Endothelial cell of umbilical vein (primary cell): ENCODE data around the gene POU2AF1. TPM values are rescaled to one million over a fixed set of nuclear protein-coding genes. Genes with fewer than 3 reads are reported as not detected.
"Not testable (repeated sequence)": the region's sequence is repeated elsewhere in the genome, so short reads cannot be mapped to it uniquely, and the experiment has no call there.

ENCODE experiments used
- BruUV-seq: library from RNA; stranded (reverse); fragments of 400-500 nt; replicated peaks from 2 replicates; lab custom pipeline; 2021; lab: Mats Ljungman, UMichigan
- CTCF ChIA-PET: fragments of 300-600, 350-600 bp; sonication (Branson Sonifier 250); formaldehyde crosslinking; loops from one replicate; lab custom pipeline; 2021; ENCODE audit warnings: antibody characterized with exemption, inconsistent platforms; lab: Charles Lee
- POLR2A ChIA-PET: fragments of 300-600, 350-600 bp; sonication (Branson Sonifier 250); formaldehyde crosslinking; loops from one replicate; lab custom pipeline; 2021; ENCODE audit warnings: antibody characterized with exemption, inconsistent platforms; lab: Charles Lee
- DNase-seq: peaks from one replicate; pipeline ENCODE4 v3.0.0-alpha.2; 2011; ENCODE audit warnings: low read depth, low spot score
- FAIRE-seq: peaks from 2 replicates; lab custom pipeline; 2011; peaks lifted over from hg19 to GRCh38; lab: Jason Lieb, UNC
- H2AFZ ChIP-seq: 2 replicates; pipeline ENCODE4 v1.6.0; 2012; ENCODE audit warnings: low read depth, low read length, control low read depth, inconsistent platforms
- H3K27ac ChIP-seq: 2 replicates; pipeline ENCODE4 v1.5.1; 2011; ENCODE audit warnings: low read depth, mild to moderate bottlenecking, control low read depth, low read length, moderate library complexity; ENCODE audit not compliant: insufficient read depth
- H3K27me3 ChIP-seq, 2 experiments: 2 replicates each; pipeline versions ENCODE4 v1.6.0 to v1.6.1; 2011; ENCODE audit warnings: low read length in 2 of 2, mixed read lengths in 1 of 2; ENCODE audit not compliant: control insufficient read depth in 2 of 2, insufficient read depth in 2 of 2
- H3K36me3 ChIP-seq, 2 experiments: 2 replicates in 1 of 2; 3 replicates in 1 of 2; pipeline ENCODE4 v1.5.1; 2011; ENCODE audit warnings: low read length in 2 of 2, mild to moderate bottlenecking in 1 of 2, moderate library complexity in 1 of 2; ENCODE audit not compliant: control insufficient read depth in 2 of 2, insufficient read depth in 2 of 2; ENCODE audit errors: extremely low read depth in 1 of 2
- H3K4me1 ChIP-seq: 3 replicates; pipeline ENCODE4 v1.5.1; 2011; ENCODE audit warnings: mild to moderate bottlenecking, low read length; ENCODE audit not compliant: control insufficient read depth, insufficient read depth; ENCODE audit errors: extremely low read depth
- H3K4me2 ChIP-seq: 2 replicates; pipeline ENCODE4 v1.6.1; 2011; ENCODE audit warnings: low read length, control low read depth, mixed read lengths; ENCODE audit not compliant: insufficient read depth
- H3K4me3 ChIP-seq, 3 experiments: fragments of 200-600 bp in 1 of 3; sonication (generic), shearing (Covaris generic) in 1 of 3; replicated peaks in 1 of 3; 2 replicates each; pipeline ENCODE4 v1.5.1; 2011 to 2016; ENCODE audit warnings: control low read depth in 3 of 3, low read length in 3 of 3, mild to moderate bottlenecking in 2 of 3, inconsistent platforms in 1 of 3, low read depth in 1 of 3, moderate library complexity in 1 of 3; ENCODE audit not compliant: insufficient read depth in 1 of 3
- H3K79me2 ChIP-seq: 2 replicates; pipeline ENCODE4 v1.6.0; 2012; ENCODE audit warnings: low read length, inconsistent platforms; ENCODE audit not compliant: control insufficient read depth, insufficient read depth
- H3K9ac ChIP-seq: replicated peaks from 2 replicates; pipeline ENCODE3; 2011; ENCODE audit warnings: low read length, control low read depth; ENCODE audit not compliant: insufficient read depth; ENCODE audit errors: extremely low read depth
- H3K9me1 ChIP-seq: replicated peaks from 3 replicates; pipeline ENCODE4 v1.6.0; 2011; ENCODE audit warnings: mild to moderate bottlenecking, low read length; ENCODE audit not compliant: control insufficient read depth, insufficient read depth; ENCODE audit errors: extremely low read depth
- H3K9me3 ChIP-seq: replicated peaks from 2 replicates; pipeline ENCODE4 v1.5.1; 2012; ENCODE audit warnings: low read length, inconsistent platforms; ENCODE audit not compliant: control insufficient read depth, insufficient read depth
- H4K20me1 ChIP-seq: replicated peaks from 2 replicates; pipeline ENCODE3; 2011; ENCODE audit warnings: mild to moderate bottlenecking, low read length; ENCODE audit not compliant: control insufficient read depth, insufficient read depth; ENCODE audit errors: extremely low read depth
- CTCF ChIP-seq, 2 donors: IDR thresholded peaks; 1 replicate in 1 of 2; 2 replicates in 1 of 2; pipeline ENCODE4 v1.5.1; 2011; ENCODE audit warnings: low read length in 2 of 2, mild to moderate bottlenecking in 2 of 2, moderate library complexity in 2 of 2, control low read depth in 1 of 2, inconsistent platforms in 1 of 2, low read depth in 1 of 2; ENCODE audit not compliant: insufficient read depth in 1 of 2; ENCODE audit errors: extremely low read depth in 1 of 2
- dilution Hi-C: fragments of 300-500 bp; cut with MboI; formaldehyde crosslinking; loops from one replicate; pipeline ENCODE4 v1.15.0; 2019; ENCODE audit warnings: low sequenced_read_pairs; ENCODE audit not compliant: extremely low pct_ligation_motif_present
- intact Hi-C: fragments of 100-400 bp; cut with micrococcal nuclease; formaldehyde crosslinking; loops from one replicate; pipeline ENCODE4 v1.10.0; 2022
- polyA plus RNA-seq, 4 experiments: library from polyadenylated mRNA; depleted of rRNA in 3 of 4; stranded (reverse) in 3 of 4; unstranded in 1 of 4; fragments of >200 nt; gene quantifications; 2 replicates each; pipeline versions ENCODE4 v1.2.1 to v1.2.3, GENCODE V29; 2011 to 2012; ENCODE audit warnings: missing spikeins in 1 of 4
- total RNA-seq: library from RNA; stranded (reverse); gene quantifications from 2 replicates; pipeline ENCODE4 v1.2.3, GENCODE V29; 2021

POU2AF1 gene
- total and polyA plus RNA-seq, 2 donors (not counting 3 experiments of a cell fraction or from before 2014, with no cell fraction given): not detected

- no peaks in the 10 kb centered on the region for H3K36me3 ChIP-seq
- TF ChIP-seq CTCF (IDR thresholded peaks at IDR 0.05; ENCODE audit: extremely low read depth in 1 of 2, insufficient read depth in 1 of 2, low read depth in 1 of 2, low read length in 2 of 2): no peak
- no peaks in the 10 kb centered on the region for H3K4me1 ChIP-seq
- H3K27ac ChIP-seq: no peak overlapping the region
- H3K9me1 ChIP-seq: no peaks in the 10 kb centered on the region
- POLR2A ChIA-PET: no interaction called here
- no peak overlapping the region for H3K4me3 ChIP-seq
- no peaks in the 10 kb centered on the region for H3K79me2 ChIP-seq
- H3K9ac ChIP-seq: no peak overlapping the region
- no peak overlapping the region for H2AFZ ChIP-seq
- intact Hi-C loops: no loop called here
- BruUV-seq: no TSS peak
- CTCF ChIA-PET: interaction anchor here (1.4 kb wide), 1 partner anchor 35 kb away, joined by 4 read pairs; no protein-coding TSS in a partner anchor
- H3K9me3 ChIP-seq: no peaks in the 10 kb centered on the region
- FAIRE-seq: no peak
- H4K20me1 ChIP-seq: no peaks in the 10 kb centered on the region
- dilution Hi-C loops: no loop called here
- DNase-seq: no peak
- no peaks in the 10 kb centered on the region for H3K27me3 ChIP-seq
- no peak overlapping the region for H3K4me2 ChIP-seq
Observed at GRCh38 chr11:111395081-111395480, 16.0 kb upstream of the POU2AF1 start.

GRCh38 chr11:111394147-111394546 lies 15.1 kb upstream of the POU2AF1 start:
- H3K9ac ChIP-seq, H3K79me2 ChIP-seq, CTCF ChIA-PET, H2AFZ ChIP-seq, POLR2A ChIA-PET, dilution Hi-C loops, BruUV-seq, H3K9me1 ChIP-seq, H3K4me3 ChIP-seq, H3K4me2 ChIP-seq, H3K9me3 ChIP-seq, H3K27me3 ChIP-seq, H4K20me1 ChIP-seq, H3K4me1 ChIP-seq, H3K27ac ChIP-seq, DNase-seq, FAIRE-seq, H3K36me3 ChIP-seq, intact Hi-C loops: not testable (repeated sequence)
